Hematopoietic multipotent progenitor cell treated with erythropoietin and hydrocortisone succinate and interleukin-3 and kit ligand, for 17 days (in vitro differentiated cells): ENCODE results near the gene PGRMC2.

ENCODE experiments used
- DNase-seq: peaks from one replicate; pipeline ENCODE4 v3.0.0-alpha.2; 2015; ENCODE audit warnings: low spot score

Gene PGRMC2, protein sequence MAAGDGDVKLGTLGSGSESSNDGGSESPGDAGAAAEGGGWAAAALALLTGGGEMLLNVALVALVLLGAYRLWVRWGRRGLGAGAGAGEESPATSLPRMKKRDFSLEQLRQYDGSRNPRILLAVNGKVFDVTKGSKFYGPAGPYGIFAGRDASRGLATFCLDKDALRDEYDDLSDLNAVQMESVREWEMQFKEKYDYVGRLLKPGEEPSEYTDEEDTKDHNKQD

DNA sequence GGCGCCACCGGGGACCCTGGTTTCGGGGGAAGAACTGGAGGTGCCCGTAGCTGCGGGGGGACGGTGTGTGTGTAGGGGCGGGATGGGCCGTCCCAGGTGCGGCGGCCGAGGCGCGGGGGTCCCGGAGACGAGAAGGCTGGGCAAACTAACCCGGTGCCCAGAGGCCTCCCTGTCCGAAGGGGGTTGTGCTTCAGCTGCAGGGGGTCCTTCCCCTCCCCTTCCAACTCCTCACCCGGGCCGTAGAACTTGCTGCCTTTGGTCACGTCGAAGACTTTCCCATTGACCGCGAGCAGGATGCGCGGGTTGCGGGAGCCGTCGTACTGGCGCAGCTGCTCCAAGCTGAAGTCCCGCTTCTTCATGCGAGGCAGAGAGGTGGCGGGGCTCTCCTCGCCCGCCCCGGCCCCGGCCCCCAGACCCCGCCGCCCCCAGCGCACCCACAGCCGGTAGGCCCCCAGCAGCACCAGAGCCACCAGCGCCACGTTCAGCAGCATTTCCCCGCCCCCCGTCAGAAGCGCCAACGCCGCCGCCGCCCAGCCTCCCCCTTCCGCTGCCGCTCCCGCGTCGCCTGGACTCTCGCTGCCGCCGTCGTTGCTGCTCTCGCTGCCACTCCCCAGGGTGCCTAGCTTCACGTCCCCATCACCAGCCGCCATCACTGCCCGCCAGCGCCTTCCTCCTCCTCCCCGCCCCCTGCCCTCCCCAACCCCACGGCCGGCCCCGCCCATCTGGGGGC lies at the start of gene PGRMC2:
PGRMC2 (minus strand) TSS at position 673 of the 730 bp plus-strand sequence; CDS start at position 650, 23 bp downstream.
- no peak for DNase-seq

- no peak for DNase-seq
These were observed 47.9 kb upstream of the PGRMC2 start for GRCh38 chr4:128335541-128335940.

DNA sequence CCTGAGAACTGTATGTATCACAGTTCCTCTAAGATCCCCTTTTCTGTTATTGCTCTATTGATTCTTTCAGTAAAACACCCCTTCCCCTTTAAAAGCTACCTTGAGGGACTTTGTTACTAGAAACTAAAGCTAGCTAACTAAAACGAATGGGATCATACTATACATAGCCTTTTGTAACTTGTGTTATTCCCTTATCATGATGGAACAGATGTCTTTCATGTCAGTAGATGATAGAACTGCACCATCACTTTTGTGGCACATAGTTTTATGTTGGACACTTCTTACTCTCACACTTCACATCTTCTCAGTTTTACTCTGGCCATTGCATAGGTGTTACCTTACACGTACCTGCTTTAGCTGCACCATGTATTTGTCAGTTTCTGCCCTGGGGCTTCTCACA lies 46.6 kb upstream of the PGRMC2 start:
- DNase-seq: peak; percentile 31

GRCh38 chr4:128333309-128334018 lies 45.9 kb upstream of the PGRMC2 start:
- no peak for DNase-seq

DNA sequence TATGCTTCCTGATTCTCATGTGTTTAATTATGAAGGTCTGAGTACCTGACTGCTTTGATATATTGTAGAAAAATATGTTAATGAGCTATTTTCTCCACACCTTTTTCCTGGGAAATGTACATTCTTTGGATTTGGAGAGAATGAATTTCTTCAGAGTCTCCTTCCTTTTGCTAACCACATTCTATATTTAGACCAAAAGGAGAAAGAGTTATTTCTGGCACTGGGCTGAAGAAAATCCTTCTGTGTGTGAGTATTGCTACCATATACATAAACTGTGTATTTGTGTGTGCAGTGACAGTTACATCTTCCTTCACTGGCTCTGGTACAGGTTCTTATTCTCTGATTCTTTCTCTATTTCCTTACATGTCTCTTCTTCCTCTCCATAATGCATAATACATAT lies 44.5 kb upstream of the PGRMC2 start:
- DNase-seq: no peak

DNA sequence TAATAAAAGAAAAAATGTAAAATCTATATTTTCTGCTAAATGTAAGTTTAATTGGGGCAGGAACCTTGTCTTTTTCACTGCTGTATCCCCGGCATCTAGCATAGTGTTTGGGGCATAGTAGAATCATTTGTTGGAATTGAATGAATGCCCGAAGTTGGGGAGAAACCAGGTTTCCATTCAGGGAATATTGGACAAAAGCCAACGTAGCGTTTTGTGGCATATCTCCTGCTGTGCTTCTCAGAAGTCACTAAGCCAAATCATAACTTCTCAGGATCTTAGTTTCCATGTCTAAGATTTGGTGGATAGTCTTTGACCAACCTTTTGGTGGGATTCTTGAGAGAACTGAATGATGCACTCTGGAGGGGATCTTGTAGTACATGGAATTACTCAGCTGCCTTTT lies 42.0 kb upstream of the PGRMC2 start:
- DNase-seq: no peak

DNA sequence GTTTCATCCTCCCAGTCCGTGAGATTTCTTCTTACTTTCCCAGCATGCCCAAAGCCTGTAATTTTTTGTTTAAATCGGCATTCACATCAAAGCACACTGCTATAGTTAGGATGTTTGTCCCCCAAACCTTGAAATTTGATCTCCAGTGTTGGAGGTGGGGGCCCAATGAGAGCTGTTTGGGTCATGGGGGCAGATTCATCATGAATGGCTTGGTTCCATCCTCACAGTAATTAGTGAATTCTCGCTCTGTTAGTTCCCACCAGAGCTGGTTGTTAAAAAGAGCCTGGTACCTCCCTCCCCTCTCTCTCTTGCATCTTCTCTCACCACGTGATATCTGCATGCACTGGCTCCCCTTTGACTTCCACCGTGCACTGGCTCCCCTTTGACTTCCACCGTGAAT lies 40.5 kb upstream of the PGRMC2 start:
- no peak for DNase-seq

- DNase-seq: no peak
These were observed 35.8 kb upstream of the PGRMC2 start for GRCh38 chr4:128323401-128323800.

DNA sequence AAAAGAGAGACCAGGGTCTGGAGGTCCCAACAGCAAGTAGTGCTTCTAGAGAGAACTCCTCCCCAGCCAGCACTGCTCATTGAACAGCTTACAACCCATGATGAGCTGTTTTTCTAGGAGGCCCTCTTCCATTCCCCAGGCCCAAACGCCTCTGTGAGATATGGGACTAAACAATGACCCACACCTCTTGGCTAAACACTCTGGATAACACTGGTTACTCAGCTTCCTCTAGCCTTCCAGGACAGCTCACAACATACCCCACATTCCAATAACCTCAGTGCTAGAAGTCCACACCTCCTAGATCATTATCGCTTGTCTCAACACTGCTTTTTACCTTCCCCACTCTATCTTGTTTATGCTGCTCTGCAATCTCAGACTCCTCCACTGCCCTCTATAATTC lies 35.4 kb upstream of the PGRMC2 start:
- DNase-seq: no peak

DNA sequence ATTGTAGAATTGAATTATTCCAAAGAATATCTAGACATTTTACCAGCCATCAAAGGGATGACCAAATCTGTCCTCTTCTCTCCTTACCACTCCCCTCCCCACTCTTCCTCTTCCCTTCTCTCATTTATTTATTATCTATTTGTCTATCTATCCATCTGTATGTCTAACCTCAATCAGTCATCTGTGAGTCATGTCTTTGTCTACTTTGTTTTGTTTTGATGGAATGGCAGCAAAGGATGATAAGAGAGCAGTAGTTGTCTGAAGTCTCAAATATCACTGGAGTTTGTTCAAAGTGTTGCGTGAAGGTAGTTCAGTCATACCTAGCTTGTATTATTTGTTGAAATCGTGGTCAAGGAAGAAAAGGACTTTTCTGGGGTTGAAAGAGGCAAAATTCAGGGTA lies 34.7 kb upstream of the PGRMC2 start:
- DNase-seq: no peak

DNA sequence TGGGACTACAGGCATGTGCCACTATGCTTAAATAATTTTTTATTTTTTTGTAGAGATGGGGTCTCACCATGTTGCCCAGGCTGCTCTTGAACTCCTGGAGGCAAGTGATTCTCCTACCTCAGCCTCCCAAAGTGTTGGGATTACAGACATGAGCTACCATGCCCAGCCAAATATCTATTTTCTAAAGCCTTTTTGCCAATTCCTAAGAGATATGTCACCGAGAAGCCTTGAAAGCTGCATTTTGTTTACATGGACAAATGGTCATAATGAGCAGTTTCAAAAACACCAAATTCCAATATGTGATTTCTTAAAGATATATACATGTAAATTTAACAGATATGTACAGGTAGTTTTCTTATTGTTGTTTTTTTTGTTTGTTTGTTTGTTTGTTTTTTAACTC lies 33.0 kb upstream of the PGRMC2 start:
- DNase-seq: no peak

DNA sequence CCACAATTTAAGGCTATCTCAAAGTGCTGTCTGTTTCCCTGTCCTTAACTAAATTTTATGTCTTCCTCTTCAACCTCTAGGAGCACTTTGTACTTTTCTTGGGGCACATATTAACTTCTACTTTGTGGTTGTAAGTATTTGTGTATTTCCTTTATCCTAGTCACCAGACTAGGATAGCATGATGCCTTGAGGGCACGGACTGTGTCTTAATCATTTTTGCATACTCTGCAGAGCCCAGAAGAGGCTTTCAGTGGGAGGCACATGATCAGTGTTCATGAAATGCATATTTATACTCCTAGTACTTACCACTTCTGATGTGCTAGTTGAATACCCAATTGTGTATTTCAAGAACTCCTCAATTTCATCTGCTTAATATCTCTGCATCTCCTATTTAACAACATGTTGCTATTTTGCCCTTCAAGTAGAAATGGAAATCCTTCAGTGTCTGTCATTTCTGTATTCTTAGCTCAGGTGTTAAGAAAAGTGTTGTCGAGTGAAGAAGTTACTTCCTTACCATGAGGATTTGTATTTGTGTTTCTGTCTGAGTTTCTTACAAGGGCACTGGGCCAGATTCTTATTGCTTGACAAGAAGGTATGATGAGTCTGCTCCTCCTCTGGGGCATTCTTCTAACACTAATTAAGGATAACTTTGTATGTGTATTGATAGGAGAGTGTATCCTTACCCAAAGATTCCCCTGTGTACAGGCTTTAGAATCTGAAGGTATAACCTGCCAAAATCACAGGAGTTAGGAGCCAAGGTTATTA lies 28.3 kb upstream of the PGRMC2 start:
- DNase-seq: no peak

DNA sequence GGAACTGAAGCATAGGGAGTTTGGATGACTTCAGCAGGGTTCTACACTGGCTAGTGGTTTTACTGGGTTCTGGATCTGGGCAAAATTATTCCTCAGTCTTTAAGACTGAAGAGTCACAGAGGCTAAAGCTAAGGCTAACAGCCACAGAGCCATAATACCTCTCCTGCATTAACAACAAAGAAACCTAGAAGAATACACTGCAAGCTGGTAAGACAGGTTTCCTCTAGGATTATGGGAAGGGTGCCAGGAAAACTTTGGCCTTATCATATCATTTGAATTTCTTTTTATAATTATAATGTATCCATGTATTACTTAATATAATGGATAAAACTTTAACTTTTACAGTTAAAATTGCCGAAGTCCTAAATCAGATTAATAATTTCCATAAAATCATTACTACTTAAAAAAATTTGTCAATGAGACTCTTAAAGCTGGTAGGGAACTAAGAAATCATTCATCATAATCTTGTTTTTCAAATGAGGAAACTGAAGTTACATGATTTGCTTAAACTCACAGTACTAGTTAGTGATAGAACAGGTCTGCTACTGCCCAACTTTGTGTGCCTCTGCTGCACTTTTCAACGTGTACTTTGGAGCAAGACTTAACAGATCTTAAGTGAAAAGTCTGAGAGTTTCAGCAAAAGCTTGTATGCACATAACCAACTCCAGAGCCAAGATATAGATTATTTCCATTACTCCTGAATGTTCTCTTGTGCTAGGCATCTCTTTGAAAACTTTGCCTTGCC lies 24.2 kb upstream of the PGRMC2 start:
- no peak for DNase-seq

DNA sequence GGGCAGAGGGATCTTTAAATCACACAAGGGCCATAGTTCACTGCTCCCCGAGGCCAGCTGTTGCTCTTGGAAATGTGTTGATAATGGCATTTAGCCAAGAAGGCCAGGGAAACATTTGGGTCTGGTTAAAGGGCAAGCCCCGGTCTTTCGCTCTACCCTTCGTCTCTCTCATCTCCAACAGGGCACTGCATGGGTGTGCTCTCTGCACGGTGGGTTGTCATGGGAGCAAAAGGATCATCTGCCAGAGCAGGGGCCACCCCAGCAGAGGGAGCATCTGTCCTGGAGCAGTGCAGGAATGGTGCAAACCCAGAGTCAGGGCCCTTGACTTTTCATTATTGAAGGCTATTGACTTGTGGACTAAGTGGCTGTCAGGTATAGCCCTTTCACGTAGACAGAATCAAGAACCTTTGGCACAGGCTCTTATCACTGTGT lies 22.7 kb upstream of the PGRMC2 start:
- DNase-seq: peak; percentile 50

GRCh38 chr4:128309585-128309984 lies 22.0 kb upstream of the PGRMC2 start:
- DNase-seq: no peak

- DNase-seq: no peak
These were observed 21.4 kb upstream of the PGRMC2 start for GRCh38 chr4:128308986-128309385.

GRCh38 chr4:128307123-128307571 lies 19.5 kb upstream of the PGRMC2 start:
- DNase-seq: no peak

DNA sequence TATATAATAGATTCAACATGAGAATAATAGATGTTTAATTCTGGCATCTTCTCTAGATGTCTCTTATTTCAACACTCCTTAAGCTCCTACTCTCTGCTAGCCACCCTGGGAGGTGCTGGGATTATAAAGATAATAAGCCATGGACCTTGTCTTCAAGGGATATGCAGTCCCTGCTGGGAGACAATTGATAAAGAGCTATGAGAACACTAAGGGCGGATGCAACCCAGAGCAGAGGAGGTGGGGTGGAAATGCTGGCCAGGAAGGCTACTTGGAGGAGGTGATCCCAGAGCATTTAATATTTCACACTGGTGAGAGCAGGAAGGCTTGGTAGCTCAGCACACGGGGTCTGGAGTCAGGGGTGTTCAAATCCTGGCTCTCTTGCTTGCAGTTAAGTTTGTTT lies 18.3 kb upstream of the PGRMC2 start:
- peak; percentile 65 for DNase-seq

GRCh38 chr4:128303986-128304385 lies 16.4 kb upstream of the PGRMC2 start:
- DNase-seq: peak; percentile 78

GRCh38 chr4:128303405-128303785 lies 15.8 kb upstream of the PGRMC2 start:
- DNase-seq: peak; percentile 49

- no peak for DNase-seq
These were observed 14.4 kb upstream of the PGRMC2 start for GRCh38 chr4:128301979-128302378.

- no peak for DNase-seq
These were observed 12.2 kb upstream of the PGRMC2 start for GRCh38 chr4:128299848-128300247.
